Measurements from ENCODE around the gene PDE4D. TPM values are rescaled to one million over a fixed set of nuclear protein-coding genes. Genes with fewer than 3 reads are reported as not detected.
A peak's percentile ranks its signal among the peaks of the same experiment; 100 is the strongest.

Gene PDE4D
- total RNA-seq, 1 experiment from 2014 or later, result 3.3 TPM

DNA sequence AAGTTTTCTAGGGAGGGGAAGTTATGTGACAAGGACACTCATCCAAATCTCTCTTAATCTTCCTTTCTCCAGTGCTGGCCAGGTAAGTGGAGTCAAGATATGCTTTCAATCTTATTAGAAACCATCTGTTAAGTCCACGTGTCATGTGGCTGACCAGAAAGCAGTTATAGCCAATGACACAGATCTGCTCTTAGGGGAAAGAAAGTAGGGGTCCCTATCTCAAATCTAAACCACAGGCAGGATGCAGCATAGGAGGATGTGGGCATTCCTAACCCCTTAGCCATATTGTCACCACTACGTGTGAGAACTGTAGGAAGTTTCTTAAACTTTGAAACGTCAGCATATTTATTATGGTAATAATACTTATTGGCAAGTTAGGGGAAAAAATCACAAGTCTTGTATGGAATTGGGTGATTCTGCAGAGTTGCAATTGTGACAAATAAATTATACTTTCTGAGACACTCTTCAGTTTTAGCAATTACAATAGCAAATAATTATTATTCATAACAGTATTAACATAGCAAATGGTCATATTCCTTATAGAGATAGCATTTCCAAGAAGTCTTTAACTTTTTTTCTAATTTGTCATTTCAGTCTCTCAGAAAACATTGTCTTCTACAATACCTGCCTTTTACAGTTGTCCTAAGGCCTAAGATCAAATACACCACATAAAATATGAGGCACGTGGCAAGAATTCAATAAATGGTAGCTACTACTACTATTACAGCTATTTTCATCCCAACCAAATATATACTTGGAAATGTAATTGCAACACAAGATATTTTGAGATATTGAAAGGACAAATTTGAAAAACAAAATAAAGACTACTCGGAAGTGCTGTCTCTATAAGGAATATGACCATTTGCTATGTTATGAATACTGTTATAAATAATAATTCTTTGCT is 236.9 kb downstream of the PDE4D start (continued):
- TF ChIP-seq, protein P1, sequence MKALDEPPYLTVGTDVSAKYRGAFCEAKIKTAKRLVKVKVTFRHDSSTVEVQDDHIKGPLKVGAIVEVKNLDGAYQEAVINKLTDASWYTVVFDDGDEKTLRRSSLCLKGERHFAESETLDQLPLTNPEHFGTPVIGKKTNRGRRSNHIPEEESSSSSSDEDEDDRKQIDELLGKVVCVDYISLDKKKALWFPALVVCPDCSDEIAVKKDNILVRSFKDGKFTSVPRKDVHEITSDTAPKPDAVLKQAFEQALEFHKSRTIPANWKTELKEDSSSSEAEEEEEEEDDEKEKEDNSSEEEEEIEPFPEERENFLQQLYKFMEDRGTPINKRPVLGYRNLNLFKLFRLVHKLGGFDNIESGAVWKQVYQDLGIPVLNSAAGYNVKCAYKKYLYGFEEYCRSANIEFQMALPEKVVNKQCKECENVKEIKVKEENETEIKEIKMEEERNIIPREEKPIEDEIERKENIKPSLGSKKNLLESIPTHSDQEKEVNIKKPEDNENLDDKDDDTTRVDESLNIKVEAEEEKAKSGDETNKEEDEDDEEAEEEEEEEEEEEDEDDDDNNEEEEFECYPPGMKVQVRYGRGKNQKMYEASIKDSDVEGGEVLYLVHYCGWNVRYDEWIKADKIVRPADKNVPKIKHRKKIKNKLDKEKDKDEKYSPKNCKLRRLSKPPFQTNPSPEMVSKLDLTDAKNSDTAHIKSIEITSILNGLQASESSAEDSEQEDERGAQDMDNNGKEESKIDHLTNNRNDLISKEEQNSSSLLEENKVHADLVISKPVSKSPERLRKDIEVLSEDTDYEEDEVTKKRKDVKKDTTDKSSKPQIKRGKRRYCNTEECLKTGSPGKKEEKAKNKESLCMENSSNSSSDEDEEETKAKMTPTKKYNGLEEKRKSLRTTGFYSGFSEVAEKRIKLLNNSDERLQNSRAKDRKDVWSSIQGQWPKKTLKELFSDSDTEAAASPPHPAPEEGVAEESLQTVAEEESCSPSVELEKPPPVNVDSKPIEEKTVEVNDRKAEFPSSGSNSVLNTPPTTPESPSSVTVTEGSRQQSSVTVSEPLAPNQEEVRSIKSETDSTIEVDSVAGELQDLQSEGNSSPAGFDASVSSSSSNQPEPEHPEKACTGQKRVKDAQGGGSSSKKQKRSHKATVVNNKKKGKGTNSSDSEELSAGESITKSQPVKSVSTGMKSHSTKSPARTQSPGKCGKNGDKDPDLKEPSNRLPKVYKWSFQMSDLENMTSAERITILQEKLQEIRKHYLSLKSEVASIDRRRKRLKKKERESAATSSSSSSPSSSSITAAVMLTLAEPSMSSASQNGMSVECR (CRISPR knock-in tag; IDR thresholded peaks at IDR 0.05; ENCODE audit: borderline replicate concordance), result no peak

DNA sequence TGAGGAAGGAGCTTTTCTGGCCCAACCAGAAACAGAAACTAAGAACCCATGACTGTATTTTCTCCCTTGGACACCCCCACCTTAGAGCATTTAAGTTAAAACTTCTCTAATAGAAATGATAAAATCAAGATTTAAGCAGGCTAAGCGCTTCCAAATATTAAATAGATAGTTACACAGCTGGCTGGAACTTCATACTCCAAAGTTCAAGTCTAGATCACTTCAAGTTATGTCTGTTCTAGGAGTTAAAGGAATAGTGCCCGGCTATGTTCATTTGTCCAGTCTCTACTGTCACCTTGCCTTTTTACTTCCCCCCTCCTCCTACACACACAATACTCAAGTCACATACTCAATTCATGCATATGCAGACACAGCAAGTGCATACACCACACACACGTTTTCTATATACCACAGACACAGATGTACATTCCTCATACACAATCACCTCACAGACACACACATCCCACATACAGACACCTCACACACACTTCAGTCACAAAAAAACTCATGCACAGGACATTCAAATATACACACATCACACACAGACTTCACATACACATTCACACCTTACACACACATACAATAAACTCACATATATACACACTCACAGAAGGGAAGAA is 237.7 kb downstream of the PDE4D start:
- ChIA-PET POLR2A (no interaction called here), CTCF (no interaction called here)
- Mint-ChIP-seq H3K27me3 (ENCODE audit: low read depth) (no peaks in the 10 kb centered on the region), H3K4me1 (peaks cover 5% of the 10 kb centered on the region; the same call in 1 of the 2 replicates), H3K27ac (0 out of 2 replicates have a peak overlapping the region, but pooled peaks have one; percentile 50), H3K9me3 (no peaks in the 10 kb centered on the region), H3K36me3 (no peaks in the 10 kb centered on the region), H3K4me3 (no peak overlapping the region)
- DNase-seq (ENCODE audit: low spot score) (no peak), ATAC-seq (no peak)
- TF ChIP-seq NR3C1 (CRISPR knock-in tag; conservative IDR thresholded peaks at IDR 0.05; ENCODE audit: low read depth), result no peak
- TF ChIP-seq, protein P2, sequence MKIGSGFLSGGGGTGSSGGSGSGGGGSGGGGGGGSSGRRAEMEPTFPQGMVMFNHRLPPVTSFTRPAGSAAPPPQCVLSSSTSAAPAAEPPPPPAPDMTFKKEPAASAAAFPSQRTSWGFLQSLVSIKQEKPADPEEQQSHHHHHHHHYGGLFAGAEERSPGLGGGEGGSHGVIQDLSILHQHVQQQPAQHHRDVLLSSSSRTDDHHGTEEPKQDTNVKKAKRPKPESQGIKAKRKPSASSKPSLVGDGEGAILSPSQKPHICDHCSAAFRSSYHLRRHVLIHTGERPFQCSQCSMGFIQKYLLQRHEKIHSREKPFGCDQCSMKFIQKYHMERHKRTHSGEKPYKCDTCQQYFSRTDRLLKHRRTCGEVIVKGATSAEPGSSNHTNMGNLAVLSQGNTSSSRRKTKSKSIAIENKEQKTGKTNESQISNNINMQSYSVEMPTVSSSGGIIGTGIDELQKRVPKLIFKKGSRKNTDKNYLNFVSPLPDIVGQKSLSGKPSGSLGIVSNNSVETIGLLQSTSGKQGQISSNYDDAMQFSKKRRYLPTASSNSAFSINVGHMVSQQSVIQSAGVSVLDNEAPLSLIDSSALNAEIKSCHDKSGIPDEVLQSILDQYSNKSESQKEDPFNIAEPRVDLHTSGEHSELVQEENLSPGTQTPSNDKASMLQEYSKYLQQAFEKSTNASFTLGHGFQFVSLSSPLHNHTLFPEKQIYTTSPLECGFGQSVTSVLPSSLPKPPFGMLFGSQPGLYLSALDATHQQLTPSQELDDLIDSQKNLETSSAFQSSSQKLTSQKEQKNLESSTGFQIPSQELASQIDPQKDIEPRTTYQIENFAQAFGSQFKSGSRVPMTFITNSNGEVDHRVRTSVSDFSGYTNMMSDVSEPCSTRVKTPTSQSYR (CRISPR knock-in tag; IDR thresholded peaks at IDR 0.05), result no peak
- no peak for TF ChIP-seq SMAD3 (CRISPR knock-in tag; IDR thresholded peaks at IDR 0.05; ENCODE audit: borderline replicate concordance)
- TF ChIP-seq ZNF219 (CRISPR knock-in tag; IDR thresholded peaks at IDR 0.05; ENCODE audit: borderline replicate concordance), result no peak
- no peak for TF ChIP-seq NR1H2 (CRISPR knock-in tag; IDR thresholded peaks at IDR 0.05)
- no peak for TF ChIP-seq ZNF121 (CRISPR knock-in tag; IDR thresholded peaks at IDR 0.05)
- TF ChIP-seq, protein P3, sequence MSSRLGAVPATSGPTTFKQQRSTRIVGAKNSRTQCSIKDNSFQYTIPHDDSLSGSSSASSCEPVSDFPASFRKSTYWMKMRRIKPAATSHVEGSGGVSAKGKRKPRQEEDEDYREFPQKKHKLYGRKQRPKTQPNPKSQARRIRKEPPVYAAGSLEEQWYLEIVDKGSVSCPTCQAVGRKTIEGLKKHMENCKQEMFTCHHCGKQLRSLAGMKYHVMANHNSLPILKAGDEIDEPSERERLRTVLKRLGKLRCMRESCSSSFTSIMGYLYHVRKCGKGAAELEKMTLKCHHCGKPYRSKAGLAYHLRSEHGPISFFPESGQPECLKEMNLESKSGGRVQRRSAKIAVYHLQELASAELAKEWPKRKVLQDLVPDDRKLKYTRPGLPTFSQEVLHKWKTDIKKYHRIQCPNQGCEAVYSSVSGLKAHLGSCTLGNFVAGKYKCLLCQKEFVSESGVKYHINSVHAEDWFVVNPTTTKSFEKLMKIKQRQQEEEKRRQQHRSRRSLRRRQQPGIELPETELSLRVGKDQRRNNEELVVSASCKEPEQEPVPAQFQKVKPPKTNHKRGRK (CRISPR knock-in tag; IDR thresholded peaks at IDR 0.05; ENCODE audit: borderline replicate concordance), result no peak

DNA sequence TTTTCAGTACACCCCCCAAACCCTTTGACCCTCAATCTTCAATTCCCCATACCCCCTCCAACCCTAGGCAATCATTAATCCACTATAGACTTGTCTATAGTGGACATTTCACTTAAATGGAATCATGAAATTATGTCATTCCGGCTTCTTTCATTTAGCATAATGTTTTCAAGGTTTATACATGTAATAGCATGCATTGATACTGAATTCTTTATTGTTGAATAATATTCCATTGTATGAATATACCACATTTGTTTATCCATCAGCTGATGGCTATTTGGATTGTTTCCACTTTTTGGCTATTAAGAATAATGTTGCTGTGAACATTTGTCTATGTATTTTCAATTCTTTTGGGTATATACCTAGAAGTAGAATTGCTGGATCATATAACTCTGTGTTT is 238.8 kb downstream of the PDE4D start:
- ATAC-seq, result no peak
- TF ChIP-seq IRF2 (CRISPR knock-in tag; IDR thresholded peaks at IDR 0.05; ENCODE audit: borderline replicate concordance, low read depth), result no peak
- TF ChIP-seq, protein P4, sequence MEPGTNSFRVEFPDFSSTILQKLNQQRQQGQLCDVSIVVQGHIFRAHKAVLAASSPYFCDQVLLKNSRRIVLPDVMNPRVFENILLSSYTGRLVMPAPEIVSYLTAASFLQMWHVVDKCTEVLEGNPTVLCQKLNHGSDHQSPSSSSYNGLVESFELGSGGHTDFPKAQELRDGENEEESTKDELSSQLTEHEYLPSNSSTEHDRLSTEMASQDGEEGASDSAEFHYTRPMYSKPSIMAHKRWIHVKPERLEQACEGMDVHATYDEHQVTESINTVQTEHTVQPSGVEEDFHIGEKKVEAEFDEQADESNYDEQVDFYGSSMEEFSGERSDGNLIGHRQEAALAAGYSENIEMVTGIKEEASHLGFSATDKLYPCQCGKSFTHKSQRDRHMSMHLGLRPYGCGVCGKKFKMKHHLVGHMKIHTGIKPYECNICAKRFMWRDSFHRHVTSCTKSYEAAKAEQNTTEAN (CRISPR knock-in tag; IDR thresholded peaks at IDR 0.05), result no peak
- TF ChIP-seq, protein P5, sequence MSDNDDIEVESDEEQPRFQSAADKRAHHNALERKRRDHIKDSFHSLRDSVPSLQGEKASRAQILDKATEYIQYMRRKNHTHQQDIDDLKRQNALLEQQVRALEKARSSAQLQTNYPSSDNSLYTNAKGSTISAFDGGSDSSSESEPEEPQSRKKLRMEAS (CRISPR knock-in tag; IDR thresholded peaks at IDR 0.05), result no peak
- TF ChIP-seq ZNF423 (CRISPR knock-in tag; IDR thresholded peaks at IDR 0.05), result no peak
- no peak for TF ChIP-seq ZNF396 (CRISPR knock-in tag; IDR thresholded peaks at IDR 0.05; ENCODE audit: borderline replicate concordance)
- TF ChIP-seq ZNF317 (CRISPR knock-in tag; IDR thresholded peaks at IDR 0.05; ENCODE audit: borderline replicate concordance, low read depth), result no peak
- no peak for TF ChIP-seq ZNF263 (CRISPR knock-in tag; IDR thresholded peaks at IDR 0.05; ENCODE audit: low read depth)
- TF ChIP-seq RELA (CRISPR knock-in tag; IDR thresholded peaks at IDR 0.05; ENCODE audit: borderline replicate concordance), result no peak
- TF ChIP-seq, protein P6, sequence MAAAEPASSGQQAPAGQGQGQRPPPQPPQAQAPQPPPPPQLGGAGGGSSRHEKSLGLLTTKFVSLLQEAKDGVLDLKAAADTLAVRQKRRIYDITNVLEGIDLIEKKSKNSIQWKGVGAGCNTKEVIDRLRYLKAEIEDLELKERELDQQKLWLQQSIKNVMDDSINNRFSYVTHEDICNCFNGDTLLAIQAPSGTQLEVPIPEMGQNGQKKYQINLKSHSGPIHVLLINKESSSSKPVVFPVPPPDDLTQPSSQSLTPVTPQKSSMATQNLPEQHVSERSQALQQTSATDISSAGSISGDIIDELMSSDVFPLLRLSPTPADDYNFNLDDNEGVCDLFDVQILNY (CRISPR knock-in tag; IDR thresholded peaks at IDR 0.05), result no peak
- no peak for TF ChIP-seq NFE2L1 (CRISPR knock-in tag; IDR thresholded peaks at IDR 0.05)

More for the DNA sequence above, 238.8 kb downstream of the PDE4D start:
- Mint-ChIP-seq H3K4me3 (no peak overlapping the region), H3K9me3 (no peaks in the 10 kb centered on the region), H3K36me3 (no peaks in the 10 kb centered on the region), H3K4me1 (no peaks in the 10 kb centered on the region), H3K27me3 (ENCODE audit: low read depth) (no peaks in the 10 kb centered on the region), H3K27ac (no peak overlapping the region)
- ChIA-PET CTCF (no interaction called here), POLR2A (no interaction called here)
- no peak for DNase-seq (ENCODE audit: low spot score)
